Muscle of arm (tissue), 14 donors: ENCODE results near the gene FDXR. TPM values are rescaled to one million over a fixed set of nuclear protein-coding genes. Genes with fewer than 3 reads are reported as not detected.
"Not testable (repeated sequence)": the region's sequence is repeated elsewhere in the genome, so short reads cannot be mapped to it uniquely, and the experiment has no call there.

Source experiments
- DNase-seq: peaks from one replicate; pipeline ENCODE4 v3.0.0-alpha.2; 2013
- long read RNA-seq, 11 donors: transcript quantifications; one replicate each; lab custom pipeline, GENCODE V29; 2026
- polyA plus RNA-seq, 12 donors: library from polyadenylated mRNA; unstranded; fragments of 120-200 nt; gene quantifications; one replicate each; pipeline ENCODE4 v1.2.1, GENCODE V29; 2013; ENCODE audit not compliant: insufficient read length in 12 of 12

The FDXR gene, protein sequence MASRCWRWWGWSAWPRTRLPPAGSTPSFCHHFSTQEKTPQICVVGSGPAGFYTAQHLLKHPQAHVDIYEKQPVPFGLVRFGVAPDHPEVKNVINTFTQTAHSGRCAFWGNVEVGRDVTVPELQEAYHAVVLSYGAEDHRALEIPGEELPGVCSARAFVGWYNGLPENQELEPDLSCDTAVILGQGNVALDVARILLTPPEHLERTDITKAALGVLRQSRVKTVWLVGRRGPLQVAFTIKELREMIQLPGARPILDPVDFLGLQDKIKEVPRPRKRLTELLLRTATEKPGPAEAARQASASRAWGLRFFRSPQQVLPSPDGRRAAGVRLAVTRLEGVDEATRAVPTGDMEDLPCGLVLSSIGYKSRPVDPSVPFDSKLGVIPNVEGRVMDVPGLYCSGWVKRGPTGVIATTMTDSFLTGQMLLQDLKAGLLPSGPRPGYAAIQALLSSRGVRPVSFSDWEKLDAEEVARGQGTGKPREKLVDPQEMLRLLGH
- polyA plus RNA-seq, result 1 to 10 TPM in 10 of 12 donors, not detected in 2; 1.8 to 6.1 (median 2.6) TPM
- long read RNA-seq, donor 1, partial matches to known transcripts, result 0 of 1 reads
- long read RNA-seq, donor 1, other reads (novel, unspliced or antisense), result 0 of 1 reads
- long read RNA-seq, donor 2, result 0 reads
- long read RNA-seq, donor 3, result 0 reads
- long read RNA-seq, donor 4, result 0 reads
- long read RNA-seq, donor 5, partial matches to known transcripts, result 0 of 1 reads
- long read RNA-seq, donor 5, other reads (novel, unspliced or antisense), result 0 of 1 reads
- long read RNA-seq, donor 6, partial matches to known transcripts, result 0 of 1 reads
- long read RNA-seq, donor 6, other reads (novel, unspliced or antisense), result 0 of 1 reads
- long read RNA-seq, donor 7, result 0 reads
- long read RNA-seq, donor 8, result 0 reads
- long read RNA-seq, donor 9, partial matches to known transcripts, result 0 of 1 reads
- long read RNA-seq, donor 9, other reads (novel, unspliced or antisense), result 0 of 1 reads
- long read RNA-seq, donor 10, result 0 reads
- long read RNA-seq, donor 11, partial matches to known transcripts, result 0 of 2 reads
- long read RNA-seq, donor 11, other reads (novel, unspliced or antisense), result 0 of 2 reads

DNA sequence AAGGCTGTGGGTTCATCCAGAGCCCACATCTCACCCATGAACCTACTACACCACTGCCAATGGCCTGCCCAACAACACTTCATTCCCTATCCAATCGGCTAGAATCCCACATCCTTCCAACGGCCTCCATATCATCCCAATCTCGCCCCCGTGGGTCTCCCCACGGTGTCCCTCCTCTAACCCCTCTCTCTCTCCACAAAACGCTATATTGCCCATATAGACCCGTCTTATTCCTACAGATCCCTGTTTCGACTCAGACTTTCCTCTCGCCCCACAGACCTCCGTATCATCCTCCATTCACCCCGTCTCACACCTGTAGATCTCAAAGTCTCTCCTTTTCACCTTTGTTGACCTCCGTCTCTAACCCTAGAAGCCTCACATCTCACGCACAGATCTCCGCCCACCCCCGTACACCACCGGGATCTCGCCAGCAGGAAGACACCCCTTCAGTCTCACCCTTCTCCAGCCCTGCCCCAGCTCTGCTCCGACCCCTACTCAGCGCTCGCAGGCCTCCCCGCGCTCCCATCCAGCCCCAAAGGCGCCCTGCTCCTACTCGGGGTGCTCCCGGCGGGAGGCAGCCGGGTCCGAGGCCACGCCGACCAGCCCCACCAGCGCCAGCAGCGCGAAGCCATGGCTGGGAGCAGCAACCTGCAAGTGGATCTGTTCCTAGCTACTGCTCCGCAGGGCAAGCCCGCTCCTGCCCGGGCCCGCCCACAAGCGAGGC is at the start of gene FDXR:
Gene FDXR (minus strand): TSS at position 682 of the 724 bp plus-strand sequence. CDS start 50 bp downstream, at position 632.
- no peak for DNase-seq

DNA sequence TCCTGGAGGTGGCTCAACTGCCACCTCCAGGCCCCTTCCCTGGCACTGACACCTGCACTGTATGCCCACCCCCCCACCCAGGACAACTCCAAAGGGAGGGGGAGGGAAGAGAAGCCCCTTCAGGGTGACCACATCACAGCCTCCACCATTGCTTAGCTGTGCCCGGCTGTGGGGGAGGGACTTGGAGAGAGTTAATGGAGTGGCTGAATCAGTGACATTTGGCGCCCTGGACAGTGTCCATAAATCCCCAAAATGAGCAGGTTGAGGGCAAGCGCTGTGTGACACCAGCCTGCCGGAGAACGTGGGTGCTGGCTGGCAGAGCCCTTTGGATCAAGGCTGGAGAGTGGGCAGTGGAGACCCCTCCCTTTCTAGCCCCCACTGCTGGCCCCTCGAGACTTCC is 49.4 kb upstream of the FDXR start:
- no peak for DNase-seq

DNA sequence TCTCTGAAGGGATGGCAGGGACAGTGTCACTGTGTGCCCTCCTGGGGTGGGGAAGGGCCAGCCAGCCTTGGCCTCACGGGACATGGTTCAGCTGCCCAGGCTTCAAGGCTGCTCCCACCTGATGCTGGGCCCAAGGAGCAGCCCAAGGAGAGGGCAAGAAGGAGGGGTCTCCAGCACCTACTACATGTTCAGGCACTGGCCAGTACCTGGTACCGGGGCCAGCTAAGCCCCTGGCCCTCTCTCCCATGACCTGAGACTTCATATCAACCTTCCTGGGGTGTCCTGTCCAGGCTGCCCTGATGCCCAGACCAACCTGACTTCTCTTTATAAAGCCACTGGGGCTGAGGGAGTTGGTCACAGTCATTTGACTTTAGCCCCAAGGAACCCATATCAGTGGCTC is 49.0 kb upstream of the FDXR start:
- DNase-seq, result no peak

DNA sequence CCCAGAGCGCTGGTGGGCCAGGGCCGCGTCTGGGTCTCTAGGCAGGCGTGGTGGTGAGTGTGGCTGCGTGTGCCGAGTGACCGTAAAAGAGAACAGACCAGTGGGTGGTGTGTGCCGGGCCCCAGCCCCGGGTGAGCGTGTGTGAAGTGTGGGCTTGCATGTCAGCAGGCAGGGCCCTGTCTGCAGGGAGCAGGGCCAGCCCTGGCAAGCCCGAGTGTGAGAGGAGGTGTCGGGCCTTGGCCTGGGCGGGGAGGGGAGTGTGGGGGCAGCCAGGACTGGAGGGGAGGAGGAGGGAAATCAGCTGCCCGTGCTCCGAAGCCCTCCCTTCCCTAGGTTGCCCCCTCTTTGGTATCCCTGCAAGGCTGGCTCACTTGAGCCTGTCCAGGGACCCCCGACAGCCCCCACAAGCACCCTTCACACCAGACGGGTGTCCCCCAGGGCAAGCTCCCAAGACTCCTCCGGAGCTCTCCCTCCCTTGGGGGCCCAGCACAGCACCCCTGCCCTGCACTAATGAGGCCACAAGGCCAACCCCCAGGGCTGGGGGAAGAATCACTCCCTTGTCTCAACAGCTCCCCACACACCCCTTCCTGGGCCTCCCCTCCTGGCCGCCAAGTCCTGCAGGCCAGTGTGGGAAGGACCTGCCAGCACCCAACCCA is 48.4 kb upstream of the FDXR start:
- DNase-seq, result no peak

DNA sequence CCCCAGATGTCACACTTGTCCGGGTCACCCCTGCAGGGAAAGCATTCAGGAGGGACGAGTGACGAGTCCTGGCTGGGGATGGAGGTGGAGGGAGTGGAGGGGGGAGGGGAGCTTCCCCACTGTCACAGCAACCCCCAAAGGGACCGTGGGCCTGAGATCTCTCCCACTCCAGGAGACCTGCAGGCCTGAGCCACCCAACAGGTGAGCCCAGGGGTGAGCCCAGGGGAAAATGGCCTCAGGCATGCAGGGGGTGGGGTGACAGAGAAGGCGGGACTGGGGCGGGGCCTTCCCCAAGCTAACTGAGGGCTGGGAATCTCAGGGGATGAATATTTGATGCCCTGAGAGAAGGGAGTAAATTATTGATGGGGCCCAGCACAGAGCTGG is 47.8 kb upstream of the FDXR start:
- DNase-seq, result no peak

DNA sequence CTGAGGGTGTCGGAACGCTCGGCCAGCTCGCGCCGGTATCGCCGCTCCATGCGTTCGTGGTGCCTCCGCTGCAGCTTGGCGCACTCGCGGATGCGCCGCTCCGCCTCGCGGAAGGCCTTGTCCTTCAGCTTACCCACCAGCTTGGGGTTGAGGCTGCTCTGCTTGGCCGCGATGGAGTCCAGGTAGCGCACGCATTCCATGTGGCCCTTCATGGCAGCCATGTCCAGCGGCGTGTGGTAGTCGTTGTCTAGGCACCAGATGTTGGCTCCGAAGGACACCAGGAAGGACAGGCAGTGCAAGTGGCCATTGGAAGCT is 47.5 kb upstream of the FDXR start:
- no peak for DNase-seq

DNA sequence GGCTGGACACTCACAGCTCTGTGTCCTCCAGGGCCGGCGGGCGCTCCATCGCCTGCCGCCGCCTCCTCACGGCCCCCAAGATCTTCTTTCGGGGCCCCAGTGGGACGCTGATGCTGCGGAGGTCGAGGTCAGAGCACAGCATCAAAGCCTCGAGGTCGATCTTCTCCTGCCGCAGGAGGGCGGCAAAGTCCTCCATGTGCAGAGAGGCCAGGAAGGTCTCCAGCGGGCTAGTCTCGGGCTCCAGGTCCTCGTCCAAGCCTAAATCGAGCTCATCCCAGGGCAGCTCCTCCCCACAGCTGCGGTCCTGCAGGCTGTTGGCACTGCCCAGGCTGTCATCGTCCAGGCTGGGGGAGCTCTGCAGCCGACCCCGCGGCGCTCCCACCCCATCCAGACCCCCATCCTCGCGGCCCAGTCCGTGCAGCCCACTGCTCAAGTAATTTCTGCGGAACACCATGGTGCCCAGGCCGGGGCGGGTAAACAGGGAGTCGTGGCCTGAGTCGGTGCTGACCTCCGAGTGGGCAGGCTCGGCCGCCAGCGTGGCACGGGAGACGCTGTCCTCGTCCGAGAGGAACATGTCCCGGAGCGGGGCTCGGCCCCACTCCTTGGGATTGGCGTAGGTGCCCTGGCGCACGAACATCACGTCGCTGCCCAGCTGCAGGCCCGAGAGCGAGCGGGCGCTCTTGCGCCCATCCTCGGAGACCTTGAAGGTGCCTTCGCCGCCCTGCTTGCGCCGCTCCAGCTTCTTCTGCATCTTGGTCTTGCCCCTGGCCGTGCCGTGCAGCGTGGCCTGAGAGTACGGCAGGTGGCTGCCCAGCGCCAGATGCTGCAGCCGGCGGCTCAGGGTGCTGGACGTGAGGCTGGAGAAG is 46.9 kb upstream of the FDXR start:
- DNase-seq, result no peak

DNA sequence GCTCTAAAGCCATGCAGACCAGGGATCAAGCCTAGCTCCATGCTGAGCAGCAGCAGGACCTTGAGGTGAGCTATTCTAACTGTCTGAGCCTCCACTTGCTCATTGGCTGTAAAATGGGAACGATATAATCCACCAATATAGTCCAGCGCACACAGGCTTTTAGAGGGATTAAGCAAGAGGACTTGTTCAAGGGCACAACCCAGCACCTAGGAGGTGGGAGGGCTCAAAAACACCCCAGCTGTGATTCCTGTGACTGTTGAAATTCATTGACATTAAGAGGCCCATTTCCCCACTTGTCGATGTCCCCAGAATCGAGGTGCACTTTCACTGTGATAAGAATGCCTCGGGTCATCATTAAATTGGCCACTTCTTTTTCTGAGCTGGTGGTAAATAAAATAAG is 46.1 kb upstream of the FDXR start:
- no peak for DNase-seq

DNA sequence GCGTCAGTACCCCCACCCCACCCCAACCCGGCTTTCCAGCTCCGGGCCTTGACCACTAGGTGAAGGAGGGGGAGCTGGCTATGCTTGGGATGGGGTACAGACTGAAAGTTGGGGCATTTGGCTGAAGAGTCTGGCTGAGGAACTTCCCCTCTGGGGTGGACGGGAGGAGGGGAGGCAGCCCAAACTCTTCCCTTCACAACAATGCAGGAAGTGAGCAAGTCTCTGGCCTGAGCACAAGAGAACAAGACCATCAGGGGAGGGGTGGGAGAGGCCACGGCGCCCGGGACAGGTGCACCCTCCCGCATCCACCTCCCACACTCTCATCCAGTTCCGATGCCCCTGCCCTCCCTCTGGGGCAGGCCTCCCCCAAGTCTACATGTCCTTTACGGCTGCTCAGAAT is 44.6 kb upstream of the FDXR start:
- no peak for DNase-seq

DNA sequence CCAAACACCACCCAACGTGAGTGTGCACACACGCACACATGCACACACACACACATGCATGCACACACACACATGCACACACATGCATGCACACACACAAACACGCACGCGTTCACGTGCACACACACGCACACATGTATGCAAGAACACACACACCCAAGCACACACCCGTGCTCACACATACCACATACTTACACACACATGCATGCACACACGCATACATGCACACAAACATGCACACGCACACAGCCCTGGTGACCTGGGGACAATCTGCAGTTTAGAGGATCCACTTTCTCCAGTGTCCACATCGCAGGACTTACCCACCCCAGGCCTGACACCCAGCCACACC is 44.0 kb upstream of the FDXR start:
- no peak for DNase-seq

DNA sequence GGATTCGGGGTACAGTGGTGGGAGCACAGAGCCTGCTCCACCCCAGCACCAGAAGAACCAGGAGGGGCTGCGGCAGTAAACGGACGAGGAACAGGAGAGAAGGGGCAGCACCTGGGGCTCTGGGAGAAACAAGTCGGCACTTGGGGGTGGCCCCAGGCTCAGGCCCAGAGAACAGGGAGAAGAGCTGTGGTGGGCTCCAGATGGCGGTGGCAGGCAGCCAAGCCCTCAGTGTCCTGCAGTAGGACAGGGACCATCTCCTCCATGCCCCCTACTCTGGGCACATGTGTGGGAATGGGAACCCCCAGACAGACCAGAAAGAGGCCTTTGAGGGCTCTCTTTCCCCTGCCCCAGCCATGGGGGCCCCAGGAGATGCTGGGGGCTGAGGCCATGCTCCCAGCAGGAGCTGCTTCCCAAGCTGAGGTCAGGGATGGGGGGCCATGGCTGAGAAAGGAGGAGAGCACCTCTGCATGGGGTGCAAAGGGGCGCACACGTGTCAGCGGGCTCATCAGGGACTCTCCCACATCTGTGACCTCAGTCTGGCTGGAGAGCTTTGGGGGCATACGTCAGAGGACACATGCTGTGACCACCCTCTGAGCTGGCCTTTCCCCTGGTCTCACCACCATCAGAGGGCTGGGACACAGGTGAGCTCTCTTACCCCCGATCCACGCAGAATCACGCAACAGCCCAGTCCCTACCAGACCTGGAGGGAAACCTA is 43.5 kb upstream of the FDXR start:
- no peak for DNase-seq

DNA sequence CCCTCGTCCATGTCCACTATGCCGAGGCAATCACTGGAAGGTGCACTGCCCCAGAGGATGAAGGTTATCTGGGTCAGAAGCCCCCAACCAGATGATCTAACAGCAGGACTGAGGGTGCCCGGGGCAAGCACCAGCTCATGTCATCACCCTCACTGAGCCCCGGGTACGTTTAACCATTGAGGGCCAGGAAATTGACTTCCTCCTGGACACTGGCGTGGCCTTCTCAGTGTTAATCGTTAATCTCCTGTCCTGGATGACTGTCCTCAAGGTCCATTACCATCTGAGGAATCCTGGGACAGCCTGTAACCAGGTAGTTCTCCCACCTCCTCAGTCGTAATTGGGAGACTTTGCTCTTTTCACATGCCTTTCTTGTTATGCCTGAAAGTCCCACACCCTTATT is 38.6 kb upstream of the FDXR start:
- DNase-seq, result not testable (repeated sequence)

DNA sequence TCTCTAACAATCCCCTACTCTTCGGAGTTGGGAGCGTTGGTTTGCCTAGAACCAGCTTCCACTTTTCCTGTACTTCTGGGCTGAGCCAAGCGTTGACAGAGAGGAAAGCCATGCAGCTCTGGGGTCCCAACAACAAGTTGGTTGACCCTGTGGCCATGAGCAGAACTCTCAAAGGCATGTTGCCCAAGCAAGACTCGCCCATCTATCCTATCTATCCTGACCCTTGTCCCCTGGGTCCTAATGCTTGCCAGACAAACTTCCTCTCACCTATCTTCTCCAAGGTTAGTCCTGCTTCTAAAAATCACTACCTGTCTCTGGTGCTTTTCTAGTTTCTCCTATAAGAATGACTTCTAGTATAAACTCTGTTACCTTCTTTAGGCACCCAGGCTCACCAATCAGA is 36.3 kb upstream of the FDXR start:
- not testable (repeated sequence) for DNase-seq

DNA sequence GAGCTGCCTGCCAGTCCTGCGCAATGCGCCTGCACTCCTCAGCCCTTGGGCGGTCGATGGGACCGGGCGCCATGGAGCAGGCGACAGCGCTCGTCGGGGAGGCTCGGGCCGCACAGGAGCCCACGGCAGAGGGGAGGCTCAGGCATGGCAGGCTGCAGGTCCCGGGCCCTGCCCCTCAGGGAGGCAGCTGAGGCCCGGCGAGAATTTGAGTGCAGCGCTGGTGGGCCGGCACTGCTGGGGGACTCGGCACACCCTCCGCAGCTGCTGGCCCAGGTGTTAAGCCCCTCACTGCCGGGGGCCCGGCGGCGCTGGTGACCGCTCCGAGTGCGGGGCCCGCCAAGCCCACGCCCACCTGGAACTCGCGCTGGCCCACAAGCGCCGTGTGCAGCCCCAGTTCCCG is 34.2 kb upstream of the FDXR start:
- no peak for DNase-seq

DNA sequence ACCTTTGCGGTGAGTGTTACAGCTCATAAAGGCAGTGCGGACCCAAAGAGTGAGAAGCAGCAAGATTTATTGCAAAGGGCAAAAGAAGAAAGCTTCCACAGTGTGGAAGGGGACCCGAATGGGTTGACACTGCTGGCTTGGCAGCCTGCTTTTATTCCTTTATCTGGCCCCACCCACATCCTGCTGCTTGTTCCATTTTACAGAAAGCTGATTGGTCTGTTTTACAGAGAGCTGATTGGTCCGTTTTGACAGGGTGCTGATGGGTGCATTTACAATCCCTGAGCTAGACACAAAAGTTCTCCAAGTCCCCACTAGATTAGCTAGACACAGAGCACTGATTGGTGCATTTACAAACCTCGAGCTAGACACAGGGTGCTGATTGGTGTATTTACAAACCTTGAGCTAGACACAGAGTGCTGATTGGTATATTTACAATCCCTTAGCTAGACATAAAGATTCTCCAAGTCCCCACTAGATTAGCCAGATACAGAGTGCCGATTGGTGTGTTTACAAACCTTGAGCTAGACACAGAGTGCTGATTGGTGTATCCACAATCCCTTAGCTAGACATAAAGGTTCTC is 33.5 kb upstream of the FDXR start:
- not testable (repeated sequence) for DNase-seq

DNA sequence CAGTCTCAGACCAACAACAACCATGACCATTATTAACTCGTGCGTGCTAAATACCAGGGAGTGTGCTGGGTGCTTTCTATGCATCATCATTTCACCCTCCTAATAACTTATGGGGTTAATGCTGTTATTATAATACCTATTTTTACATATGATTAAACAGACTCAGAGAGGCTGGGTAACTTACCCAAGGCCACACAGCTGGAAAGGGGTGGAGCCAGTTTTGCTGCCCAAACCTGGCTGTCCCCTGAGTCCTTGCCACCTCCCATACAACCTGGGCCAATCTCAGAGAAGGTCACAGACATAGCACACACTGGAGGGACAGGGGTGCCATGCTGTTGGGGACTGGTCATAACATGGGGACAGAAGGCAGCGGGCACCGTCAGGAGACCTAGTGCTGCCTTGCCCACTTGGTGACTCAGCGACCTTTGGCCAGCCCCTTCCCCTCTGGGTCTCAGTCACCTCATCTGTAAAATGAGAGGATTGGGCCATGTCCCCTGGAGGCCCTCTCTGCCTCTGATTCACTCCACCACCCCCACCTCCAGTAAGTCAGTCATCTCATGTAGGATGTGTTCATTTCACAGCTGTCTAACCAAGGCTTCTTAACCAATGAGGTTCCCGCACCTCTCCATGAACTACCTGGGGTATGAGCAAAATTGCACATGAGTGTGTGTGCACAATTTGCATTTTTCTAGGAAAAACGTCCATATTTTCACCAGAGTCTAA is 32.1 kb upstream of the FDXR start:
- DNase-seq, result no peak

DNA sequence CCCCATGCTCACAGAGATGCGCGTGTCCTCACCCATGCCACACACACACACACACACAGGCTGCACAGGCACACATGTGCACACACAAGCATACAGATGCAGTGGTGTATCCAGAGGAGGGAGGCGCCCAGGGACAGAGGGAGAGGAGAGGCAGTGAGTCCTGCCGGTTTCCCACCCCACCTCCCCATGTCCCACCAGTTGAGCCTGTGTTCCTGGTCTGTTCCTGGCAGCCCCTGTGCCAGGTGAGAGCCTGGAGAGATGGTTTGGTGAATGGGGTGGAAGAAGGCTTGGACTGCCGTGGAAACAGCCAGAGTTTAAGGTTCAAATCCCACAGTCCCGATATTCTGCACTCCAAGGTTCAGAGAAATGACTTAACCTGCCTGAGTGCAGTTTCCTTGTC is 30.9 kb upstream of the FDXR start:
- DNase-seq, result no peak

DNA sequence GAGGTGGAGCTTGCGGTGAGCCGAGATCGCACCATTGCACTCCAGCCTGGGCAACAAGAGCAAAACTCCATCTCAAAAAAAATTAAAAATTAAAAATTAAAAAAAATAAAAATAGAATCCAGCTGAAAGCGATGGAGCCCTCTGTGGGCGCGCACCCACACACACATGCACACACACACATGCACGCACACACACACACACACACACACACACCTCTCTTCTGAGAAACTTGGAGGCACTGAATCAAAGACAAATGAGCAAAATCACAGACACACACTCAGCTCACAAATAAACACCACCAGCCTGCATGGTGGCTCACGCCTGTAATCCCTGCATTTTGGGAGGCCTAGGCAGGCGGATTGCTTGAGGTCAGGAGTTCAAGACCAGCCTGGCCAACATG is 30.2 kb upstream of the FDXR start:
- DNase-seq, result no peak
